ENCODE measurements around the gene NRIP1. TPM values are rescaled to one million over a fixed set of nuclear protein-coding genes. Genes with fewer than 3 reads are reported as not detected.
A peak's percentile ranks its signal among the peaks of the same experiment; 100 is the strongest.
"Not testable (repeated sequence)": the region's sequence is repeated elsewhere in the genome, so short reads cannot be mapped to it uniquely, and the experiment has no call there.

The NRIP1 gene
- total RNA-seq, 1 donor from 2014 or later, result 11.4 TPM

DNA sequence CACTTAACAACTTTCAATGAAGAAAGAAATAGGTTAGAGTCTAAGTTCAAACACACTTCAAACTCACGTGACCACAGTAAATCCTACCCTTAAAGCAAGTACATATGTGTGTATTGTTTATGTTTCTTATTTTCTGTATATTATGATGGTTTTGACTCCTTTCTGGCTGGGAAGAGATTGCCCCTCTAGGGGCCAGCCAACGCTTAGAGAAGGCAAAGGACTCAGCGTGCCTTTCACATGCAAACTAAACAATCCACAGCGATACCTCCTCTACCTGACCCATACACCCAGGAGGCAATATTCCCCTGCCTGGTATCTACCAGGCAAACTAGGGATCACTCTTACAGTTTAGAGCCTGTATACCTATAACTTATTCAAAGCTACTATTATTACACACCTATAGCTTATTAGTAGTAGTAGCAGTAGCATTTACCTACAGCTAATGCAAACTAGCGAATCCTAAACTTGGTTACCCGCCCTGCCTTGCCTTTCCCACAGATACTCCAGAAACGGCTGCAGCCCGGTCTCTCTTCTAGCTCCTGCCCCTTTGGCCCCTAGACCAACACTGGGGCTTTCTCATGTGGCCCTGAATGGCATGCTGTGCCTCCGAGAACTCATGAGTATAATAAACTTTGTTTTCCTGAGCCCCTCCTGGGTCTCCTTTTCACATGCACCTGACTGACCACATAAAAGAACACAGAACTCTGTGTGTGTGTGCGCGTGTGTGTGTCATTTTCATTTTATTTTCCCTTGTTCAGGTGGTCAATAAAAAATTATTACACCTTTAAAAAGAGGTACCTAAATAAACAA, 14.0 kb downstream of the NRIP1 start:
- peaks cover 63% of the 10 kb centered on the region for H3K4me1 Mint-ChIP-seq (ENCODE audit: low read depth)
- DNase-seq (ENCODE audit: low spot score), result no peak
- peaks cover 1% of the 10 kb centered on the region for H3K36me3 Mint-ChIP-seq (ENCODE audit: low read depth)
- H3K4me3 Mint-ChIP-seq, result no peak overlapping the region
- H3K27me3 Mint-ChIP-seq (ENCODE audit: insufficient read depth), result no peaks in the 10 kb centered on the region
- no peak overlapping the region for H3K27ac Mint-ChIP-seq
- intact Hi-C loops (cut with micrococcal nuclease), result no loop called here
- peaks cover 6% of the 10 kb centered on the region for H3K9me3 Mint-ChIP-seq

GRCh38 chr21:15045017-15045416, 19.8 kb downstream of the NRIP1 start:
- DNase-seq (ENCODE audit: low spot score), result no peak
- no peak overlapping the region for H3K27ac Mint-ChIP-seq
- H3K4me1 Mint-ChIP-seq (ENCODE audit: low read depth), result peaks cover 13% of the 10 kb centered on the region
- no peaks in the 10 kb centered on the region for H3K27me3 Mint-ChIP-seq (ENCODE audit: insufficient read depth)
- no peak overlapping the region for H3K4me3 Mint-ChIP-seq
- peaks cover 8% of the 10 kb centered on the region for H3K9me3 Mint-ChIP-seq
- intact Hi-C loops (cut with micrococcal nuclease), result no loop called here
- H3K36me3 Mint-ChIP-seq (ENCODE audit: low read depth), result peaks cover 11% of the 10 kb centered on the region

DNA sequence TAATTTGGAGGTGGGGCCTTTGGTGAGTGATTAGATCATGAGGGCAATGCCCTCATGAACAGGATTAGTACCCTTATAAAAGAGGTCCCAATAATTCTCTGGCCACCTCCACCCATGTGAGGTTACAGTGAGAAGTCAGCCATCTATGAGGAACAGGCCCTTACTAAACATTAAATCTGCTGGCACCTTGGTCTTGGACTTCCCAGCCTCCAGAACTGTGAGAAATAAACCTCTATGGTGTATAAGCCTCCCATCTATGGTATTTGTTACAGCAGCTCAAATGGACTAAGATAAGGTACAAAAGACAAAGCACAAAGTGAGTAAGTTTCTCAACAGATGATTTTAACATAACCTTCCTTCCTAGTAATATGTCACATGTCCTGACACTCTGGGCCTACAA, 22.3 kb downstream of the NRIP1 start:
- no peaks in the 10 kb centered on the region for H3K4me1 Mint-ChIP-seq (ENCODE audit: low read depth)
- H3K27me3 Mint-ChIP-seq (ENCODE audit: insufficient read depth), result no peaks in the 10 kb centered on the region
- H3K4me3 Mint-ChIP-seq, result no peak overlapping the region
- peaks cover 14% of the 10 kb centered on the region for H3K36me3 Mint-ChIP-seq (ENCODE audit: low read depth)
- DNase-seq (ENCODE audit: low spot score), result no peak
- peaks cover 8% of the 10 kb centered on the region for H3K9me3 Mint-ChIP-seq
- intact Hi-C loops (cut with micrococcal nuclease), result no loop called here
- H3K27ac Mint-ChIP-seq, result no peak overlapping the region

GRCh38 chr21:15039607-15040299, 25.0 kb downstream of the NRIP1 start:
- intact Hi-C loops (cut with micrococcal nuclease), result no loop called here
- Mint-ChIP-seq H3K36me3 (ENCODE audit: low read depth) (peaks cover 12% of the 10 kb centered on the region), H3K4me1 (ENCODE audit: low read depth) (peaks cover 8% of the 10 kb centered on the region), H3K27me3 (ENCODE audit: insufficient read depth) (no peaks in the 10 kb centered on the region), H3K27ac (no peak overlapping the region), H3K9me3 (no peaks in the 10 kb centered on the region), H3K4me3 (no peak overlapping the region)
- no peak for DNase-seq (ENCODE audit: low spot score)

DNA sequence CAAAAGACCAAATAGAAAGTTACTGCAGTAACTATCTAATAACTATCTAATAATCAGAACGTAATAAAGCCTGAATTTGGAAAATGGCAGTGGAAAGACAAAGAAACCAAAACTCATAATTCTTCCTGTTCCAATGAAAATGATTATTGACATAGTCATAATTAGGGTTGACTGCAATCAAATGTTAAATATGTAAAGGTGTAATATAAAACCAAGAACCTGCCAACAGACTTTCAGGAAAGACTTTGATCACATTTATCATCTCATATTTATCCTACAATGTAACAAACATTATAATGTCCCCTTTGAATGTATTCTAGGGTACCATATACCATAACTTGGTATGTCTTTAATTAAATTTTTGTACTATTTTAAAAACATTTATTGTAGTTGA, 26.9 kb downstream of the NRIP1 start:
- H3K27me3 Mint-ChIP-seq (ENCODE audit: insufficient read depth), result no peaks in the 10 kb centered on the region
- H3K4me3 Mint-ChIP-seq, result no peak overlapping the region
- no peak overlapping the region for H3K27ac Mint-ChIP-seq
- DNase-seq (ENCODE audit: low spot score), result no peak
- intact Hi-C loops (cut with micrococcal nuclease), result no loop called here
- H3K9me3 Mint-ChIP-seq, result no peaks in the 10 kb centered on the region
- peaks cover 11% of the 10 kb centered on the region for H3K36me3 Mint-ChIP-seq (ENCODE audit: low read depth)
- peaks cover 15% of the 10 kb centered on the region for H3K4me1 Mint-ChIP-seq (ENCODE audit: low read depth)

- no peaks in the 10 kb centered on the region for H3K9me3 Mint-ChIP-seq
- no peak overlapping the region for H3K4me3 Mint-ChIP-seq
- H3K27me3 Mint-ChIP-seq (ENCODE audit: insufficient read depth), result no peaks in the 10 kb centered on the region
- peak overlapping the region; percentile 34 for H3K27ac Mint-ChIP-seq
- intact Hi-C loops (cut with micrococcal nuclease), result no loop called here
- H3K4me1 Mint-ChIP-seq (ENCODE audit: low read depth), result peaks cover 15% of the 10 kb centered on the region
- DNase-seq (ENCODE audit: low spot score), result no peak
- H3K36me3 Mint-ChIP-seq (ENCODE audit: low read depth), result peaks cover 7% of the 10 kb centered on the region
Measured at GRCh38 chr21:15037095-15037899, 27.5 kb downstream of the NRIP1 start.

DNA sequence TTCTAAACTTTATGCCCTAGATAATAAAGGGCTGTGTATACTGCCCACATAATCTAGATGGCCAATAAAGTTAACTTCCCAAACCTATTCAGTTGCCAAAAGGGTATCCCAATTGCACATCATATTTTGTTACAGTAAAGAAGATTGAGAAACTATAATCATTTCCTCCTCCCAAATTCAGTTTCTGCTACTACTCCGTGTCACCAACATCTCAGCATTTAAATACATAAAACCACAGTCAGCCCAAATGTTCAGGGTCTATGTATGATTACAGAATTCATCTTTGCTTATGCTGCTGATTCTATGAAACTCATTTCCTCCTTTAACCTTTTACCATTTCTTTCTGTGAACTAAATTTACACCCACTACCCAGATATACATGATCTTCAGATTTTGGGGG, 28.6 kb downstream of the NRIP1 start:
- no peak for DNase-seq (ENCODE audit: low spot score)
- H3K27me3 Mint-ChIP-seq (ENCODE audit: insufficient read depth), result no peaks in the 10 kb centered on the region
- no peak overlapping the region for H3K27ac Mint-ChIP-seq
- H3K4me3 Mint-ChIP-seq, result no peak overlapping the region
- H3K9me3 Mint-ChIP-seq, result no peaks in the 10 kb centered on the region
- intact Hi-C loops (cut with micrococcal nuclease), result no loop called here
- peaks cover 20% of the 10 kb centered on the region for H3K4me1 Mint-ChIP-seq (ENCODE audit: low read depth)
- H3K36me3 Mint-ChIP-seq (ENCODE audit: low read depth), result peaks cover 7% of the 10 kb centered on the region

GRCh38 chr21:15034126-15034853, 30.5 kb downstream of the NRIP1 start:
- H3K27me3 Mint-ChIP-seq (ENCODE audit: insufficient read depth), result no peaks in the 10 kb centered on the region
- no peaks in the 10 kb centered on the region for H3K9me3 Mint-ChIP-seq
- peaks cover 3% of the 10 kb centered on the region for H3K36me3 Mint-ChIP-seq (ENCODE audit: low read depth)
- no peak overlapping the region for H3K4me3 Mint-ChIP-seq
- H3K27ac Mint-ChIP-seq, result peak overlapping the region; percentile 63
- H3K4me1 Mint-ChIP-seq (ENCODE audit: low read depth), result peaks cover 20% of the 10 kb centered on the region
- intact Hi-C loops (cut with micrococcal nuclease), result loop anchor here (1.0 to 2.0 kb wide), 2 partner anchors 19 to 31 kb away; no protein-coding TSS in a partner anchor
- DNase-seq (ENCODE audit: low spot score), result no peak

DNA sequence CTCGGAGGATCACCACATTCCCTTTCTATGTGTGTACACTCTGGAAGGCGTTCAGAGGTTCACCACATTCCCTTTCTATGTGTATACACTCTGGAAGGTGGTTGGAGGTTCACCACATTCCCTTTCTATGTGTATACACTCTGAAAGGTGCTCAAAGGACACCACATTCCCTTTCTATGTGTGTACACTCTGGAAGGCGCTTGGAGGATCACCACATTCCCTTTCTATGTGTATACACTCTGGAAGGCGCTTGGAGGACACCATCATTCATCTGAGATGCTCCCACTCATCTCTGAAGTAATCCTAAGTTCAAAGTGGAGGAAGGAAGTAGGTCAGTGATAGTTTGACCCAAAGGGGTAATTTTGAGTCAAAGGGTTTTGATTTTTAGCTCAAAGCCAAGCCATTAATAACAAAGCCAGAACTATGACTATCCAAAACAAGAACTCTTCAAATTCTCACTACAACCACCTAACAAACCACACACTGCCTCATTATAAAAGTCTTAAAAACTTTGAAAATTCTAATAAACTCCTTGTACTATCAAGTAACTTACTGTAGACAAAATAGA, 32.9 kb downstream of the NRIP1 start:
- Mint-ChIP-seq H3K36me3 (ENCODE audit: low read depth) (peaks cover 2% of the 10 kb centered on the region), H3K27me3 (ENCODE audit: insufficient read depth) (no peaks in the 10 kb centered on the region), H3K4me3 (no peak overlapping the region), H3K9me3 (no peaks in the 10 kb centered on the region), H3K4me1 (ENCODE audit: low read depth) (peaks cover 20% of the 10 kb centered on the region), H3K27ac (no peak overlapping the region)
- DNase-seq (ENCODE audit: low spot score), result no peak
- intact Hi-C loops (cut with micrococcal nuclease), result no loop called here

DNA sequence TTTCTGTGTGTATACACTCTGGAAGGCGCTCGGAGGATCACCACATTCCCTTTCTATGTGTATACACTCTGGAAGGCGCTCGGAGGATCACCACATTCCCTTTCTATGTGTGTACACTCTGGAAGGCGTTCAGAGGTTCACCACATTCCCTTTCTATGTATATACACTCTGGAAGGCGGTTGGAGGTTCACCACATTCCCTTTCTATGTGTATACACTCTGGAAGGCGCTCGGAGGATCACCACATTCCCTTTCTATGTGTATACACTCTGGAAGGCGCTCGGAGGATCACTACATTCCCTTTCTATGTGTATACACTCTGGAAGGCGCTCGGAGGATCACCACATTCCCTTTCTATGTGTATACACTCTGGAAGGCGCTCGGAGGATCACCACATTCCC, 33.4 kb downstream of the NRIP1 start:
- H3K36me3 Mint-ChIP-seq (ENCODE audit: low read depth); H3K27me3 Mint-ChIP-seq (ENCODE audit: insufficient read depth); DNase-seq (ENCODE audit: low spot score); H3K4me3 Mint-ChIP-seq; intact Hi-C loops (cut with micrococcal nuclease); H3K9me3 Mint-ChIP-seq; H3K27ac Mint-ChIP-seq: not testable (repeated sequence)
- peaks cover 18% of the 10 kb centered on the region for H3K4me1 Mint-ChIP-seq (ENCODE audit: low read depth)

GRCh38 chr21:15030861-15031260, 33.9 kb downstream of the NRIP1 start:
- intact Hi-C loops (cut with micrococcal nuclease); H3K4me3 Mint-ChIP-seq: not testable (repeated sequence)

GRCh38 chr21:15029077-15029476, 35.7 kb downstream of the NRIP1 start:
- no peak for DNase-seq (ENCODE audit: low spot score)
- Mint-ChIP-seq H3K4me3 (no peak overlapping the region), H3K27ac (no peak overlapping the region), H3K4me1 (ENCODE audit: low read depth) (peaks cover 5% of the 10 kb centered on the region), H3K9me3 (no peaks in the 10 kb centered on the region), H3K27me3 (ENCODE audit: insufficient read depth) (no peaks in the 10 kb centered on the region), H3K36me3 (ENCODE audit: low read depth) (peaks cover 4% of the 10 kb centered on the region)
- intact Hi-C loops (cut with micrococcal nuclease), result no loop called here

More at GRCh38 chr21:15030861-15031260, 33.9 kb downstream of the NRIP1 start:
- H3K27ac Mint-ChIP-seq; H3K27me3 Mint-ChIP-seq (ENCODE audit: insufficient read depth); H3K9me3 Mint-ChIP-seq; DNase-seq (ENCODE audit: low spot score); H3K36me3 Mint-ChIP-seq (ENCODE audit: low read depth): not testable (repeated sequence)
- H3K4me1 Mint-ChIP-seq (ENCODE audit: low read depth), result peaks cover 13% of the 10 kb centered on the region

Data from activated T-helper 1 cell treated with anti-CD3 and anti-CD28 coated beads, Interleukin-12 subunit alpha, Interleukin-12 subunit beta, Interleukin-2, Interleukin-4 antibody, amounts not matched to agents 30 ng/mL and 10 ng/mL and 1 ng/mL, durations not matched to agents 14 hours and 24 hours and 36 hours (primary cell).